ENCODE results near the gene ATP8B4.
"Not testable (repeated sequence)": the region's sequence is repeated elsewhere in the genome, so short reads cannot be mapped to it uniquely, and the experiment has no call there.

The ATP8B4 gene

DNA sequence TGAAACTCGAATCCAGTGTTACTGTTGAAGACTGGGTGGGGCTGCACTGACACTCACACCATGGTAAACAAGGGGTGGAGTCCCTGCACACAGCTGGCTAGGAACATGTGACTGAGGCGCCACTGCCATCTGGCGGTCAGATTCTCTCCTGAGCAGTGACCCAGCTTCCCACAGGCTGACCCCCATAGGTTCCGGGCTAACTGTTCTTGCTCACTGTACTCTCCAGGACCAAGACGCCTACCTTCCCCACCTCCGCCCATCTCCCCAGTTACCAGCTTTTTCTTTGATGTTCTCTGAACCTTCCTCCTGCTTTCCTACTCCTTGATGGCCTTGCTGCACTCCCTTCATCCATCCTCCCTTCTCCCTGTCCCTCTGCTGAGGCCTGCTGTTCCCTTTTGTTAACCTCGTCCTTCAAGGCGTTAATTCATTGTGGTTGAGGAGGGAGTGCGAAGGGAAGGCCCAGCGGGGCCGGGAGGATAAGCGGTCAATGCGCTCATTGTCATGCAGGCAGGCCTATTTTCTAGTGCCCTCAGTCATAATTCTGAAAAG is 115.2 kb downstream of the ATP8B4 start:
- peak; percentile 34 for DNase-seq

DNA sequence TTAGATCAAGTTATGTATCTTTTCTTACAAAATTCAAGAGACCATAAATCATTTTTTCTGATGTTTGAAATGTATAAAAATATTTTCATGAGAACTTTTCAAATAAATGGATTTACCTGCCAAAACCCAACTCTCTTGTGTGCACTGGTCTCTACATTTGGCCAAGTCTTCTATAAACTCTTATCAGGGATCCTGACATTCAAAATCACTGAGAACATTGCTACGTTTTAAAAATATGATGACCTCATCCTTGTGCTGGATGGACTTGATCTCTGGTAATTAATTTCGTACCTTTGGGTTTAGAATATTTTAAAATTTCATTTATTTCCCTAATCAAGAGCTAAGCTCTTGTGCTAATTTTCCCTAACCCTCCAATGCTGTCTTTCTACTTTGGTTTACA is 127.4 kb downstream of the ATP8B4 start:
- DNase-seq: no peak

DNA sequence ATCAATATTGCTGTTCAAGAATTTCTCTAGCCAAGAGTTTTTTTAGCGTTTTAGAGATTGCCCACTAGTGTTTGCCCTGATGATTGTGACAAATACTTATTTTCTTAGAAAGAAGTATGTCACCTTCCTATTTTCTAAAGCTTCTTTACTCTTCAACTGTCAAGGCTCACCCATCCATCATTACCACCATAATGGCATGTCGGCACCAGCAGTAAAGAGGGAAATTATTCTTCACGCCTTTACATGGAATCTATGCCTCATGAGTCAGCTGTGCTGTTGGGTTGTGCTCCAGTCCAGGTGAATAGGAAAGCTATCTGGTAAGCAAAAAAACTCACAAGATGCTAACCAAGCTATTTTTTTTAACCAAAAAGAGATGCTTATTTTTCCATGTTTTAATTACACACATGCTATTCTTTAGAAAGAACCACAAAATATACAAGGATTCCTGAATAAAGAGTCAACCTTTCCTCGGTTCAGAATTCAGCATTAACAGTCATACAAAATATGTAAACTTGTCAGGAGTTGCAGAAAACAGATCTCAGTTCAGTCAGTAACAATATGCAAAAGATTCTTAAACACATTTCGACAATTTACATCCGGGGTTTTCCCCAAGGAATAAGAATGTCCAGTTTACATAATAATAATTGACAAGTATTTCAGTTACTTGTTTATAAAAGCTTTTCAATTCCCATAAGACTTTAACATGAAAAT is 128.0 kb downstream of the ATP8B4 start:
- no peak for DNase-seq

DNA sequence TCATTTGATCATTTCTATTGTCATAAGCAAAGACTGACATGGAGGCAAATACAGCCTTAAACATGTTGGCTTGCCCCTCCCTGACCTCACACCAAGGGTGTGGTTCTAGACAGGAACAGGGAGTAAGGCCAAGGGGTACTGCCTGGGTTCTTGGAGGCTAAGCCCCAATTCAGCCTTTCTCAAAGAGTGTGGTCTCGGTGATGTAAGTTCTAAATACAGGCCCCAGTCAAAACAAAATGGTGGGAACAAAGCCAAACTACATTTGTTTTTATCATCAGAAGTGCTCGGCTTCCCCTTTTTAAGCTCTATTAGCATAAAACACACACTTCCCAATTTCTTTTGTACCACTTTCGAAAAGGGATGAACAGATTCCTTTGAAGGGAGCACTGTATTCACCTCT is 129.5 kb downstream of the ATP8B4 start:
- no peak for DNase-seq

DNA sequence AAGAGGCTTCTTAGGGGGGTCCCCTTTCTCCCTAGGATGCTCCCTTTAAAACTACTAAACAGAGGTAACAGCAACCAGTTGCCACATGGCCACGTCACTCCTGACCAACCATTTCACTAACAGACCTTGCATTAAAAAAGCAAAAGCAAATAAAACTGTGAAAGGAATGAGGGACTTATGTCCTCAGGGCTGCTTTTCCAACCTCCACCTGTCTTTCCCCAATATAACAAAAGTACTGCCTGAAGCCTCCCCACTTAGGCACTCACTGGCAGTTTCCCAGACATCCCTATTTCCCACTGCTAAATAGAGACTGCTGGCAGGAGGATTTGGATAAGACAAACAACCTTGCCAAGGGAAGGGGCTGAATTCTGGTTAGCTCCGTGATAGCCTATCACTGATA is 130.3 kb downstream of the ATP8B4 start:
- no peak for DNase-seq

DNA sequence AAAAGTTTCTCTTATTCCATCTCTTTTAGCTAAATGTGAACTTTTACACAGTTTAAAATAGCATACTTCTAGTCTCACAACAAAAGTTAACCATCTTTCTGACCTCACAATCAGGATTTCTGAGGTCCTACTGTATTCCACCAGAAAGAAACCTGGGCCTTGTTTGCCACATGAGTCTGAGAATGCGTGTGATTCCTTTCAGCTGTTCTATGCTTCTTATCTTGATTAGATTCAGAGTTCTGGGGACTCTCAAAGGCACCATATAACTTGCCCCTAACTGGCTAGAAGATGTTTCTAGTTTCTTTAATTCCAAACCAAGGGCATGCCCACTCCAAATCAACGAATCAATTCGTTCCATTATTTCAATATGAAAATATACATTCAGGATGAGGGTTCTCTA is 131.1 kb downstream of the ATP8B4 start:
- no peak for DNase-seq

DNA sequence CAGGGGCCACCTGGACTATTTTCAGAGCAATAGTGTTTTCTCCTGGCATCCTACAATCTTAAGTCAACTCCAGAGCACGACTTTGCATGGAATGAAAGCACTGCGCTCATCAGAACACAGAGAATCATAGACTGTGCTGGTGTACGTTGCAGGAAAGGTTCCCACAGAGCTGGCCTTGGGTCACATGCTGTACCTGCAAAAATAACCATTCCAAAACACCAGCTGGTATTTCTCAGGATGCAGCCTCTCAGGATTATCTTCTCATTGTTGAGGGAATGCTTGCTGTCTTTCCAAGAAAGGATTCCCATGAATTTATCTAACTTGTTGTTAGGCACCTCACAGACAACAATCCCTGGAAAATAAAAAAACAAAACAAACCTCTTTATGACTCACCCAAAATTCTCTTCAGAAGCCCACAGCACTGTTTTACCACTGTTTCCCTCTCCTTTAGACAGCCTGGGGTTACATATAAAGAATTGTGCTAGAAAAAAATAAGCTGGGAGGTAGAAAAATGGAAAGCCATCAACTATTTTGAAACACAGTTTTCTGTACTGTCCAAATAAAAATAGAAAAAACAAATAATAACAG is 131.7 kb downstream of the ATP8B4 start:
- DNase-seq: no peak

DNA sequence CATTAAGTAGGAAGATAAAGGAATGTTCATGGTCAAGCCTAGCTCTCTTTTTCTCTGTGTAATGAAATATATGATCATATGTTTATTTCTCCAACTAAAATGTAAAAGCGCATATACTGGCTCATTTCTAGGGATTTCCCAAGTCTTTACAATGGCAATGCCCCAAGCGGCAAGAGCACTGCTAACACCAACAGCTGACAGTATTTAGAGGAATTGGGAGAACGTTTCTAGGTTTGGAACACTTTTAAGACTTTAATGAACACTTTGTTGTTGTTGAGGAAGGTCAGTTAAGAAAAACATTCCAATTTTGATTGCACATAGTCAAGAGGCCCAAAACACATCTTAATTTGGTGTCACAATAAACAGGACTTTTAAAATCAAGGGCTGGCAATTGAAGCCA is 132.7 kb downstream of the ATP8B4 start:
- no peak for DNase-seq

DNA sequence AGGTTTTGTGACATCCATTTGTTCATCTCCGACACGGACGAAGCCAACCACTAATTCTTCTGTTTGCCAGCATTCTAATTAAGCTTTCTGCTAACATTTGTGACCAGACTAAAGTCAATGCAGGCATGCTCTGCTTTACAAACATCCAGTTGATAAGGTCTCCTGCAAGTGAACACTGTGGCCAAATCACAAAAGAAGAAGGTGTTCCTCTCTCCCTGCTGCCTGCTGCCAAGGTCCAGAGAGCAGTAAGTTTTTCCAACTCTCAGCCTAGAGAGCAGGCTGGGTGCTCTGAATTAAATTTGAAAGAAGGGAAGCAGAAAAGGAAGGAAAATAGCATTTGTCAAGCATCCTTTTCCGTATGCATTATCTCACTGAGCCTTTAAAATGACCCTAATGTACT is 133.6 kb downstream of the ATP8B4 start:
- no peak for DNase-seq

DNA sequence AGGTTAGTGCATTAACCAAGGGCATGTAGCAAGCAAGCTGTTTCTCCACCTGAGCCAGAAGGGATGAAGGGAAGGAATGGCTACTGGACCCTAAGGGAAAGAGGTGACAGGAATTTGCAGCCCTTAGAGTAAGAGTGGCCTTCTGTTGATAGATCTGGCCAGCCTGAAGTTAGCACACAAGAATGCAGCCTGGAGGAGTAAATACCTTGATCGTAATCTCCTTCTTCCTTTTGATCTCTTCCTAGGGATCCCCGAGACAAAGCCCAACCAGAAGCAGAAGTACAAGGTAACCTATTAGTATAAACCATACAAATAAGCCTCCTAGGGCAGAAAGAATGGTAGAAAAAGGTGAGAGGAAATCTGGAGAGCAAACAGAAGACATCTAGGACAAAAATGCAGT is 134.6 kb downstream of the ATP8B4 start:
- DNase-seq: no peak

DNA sequence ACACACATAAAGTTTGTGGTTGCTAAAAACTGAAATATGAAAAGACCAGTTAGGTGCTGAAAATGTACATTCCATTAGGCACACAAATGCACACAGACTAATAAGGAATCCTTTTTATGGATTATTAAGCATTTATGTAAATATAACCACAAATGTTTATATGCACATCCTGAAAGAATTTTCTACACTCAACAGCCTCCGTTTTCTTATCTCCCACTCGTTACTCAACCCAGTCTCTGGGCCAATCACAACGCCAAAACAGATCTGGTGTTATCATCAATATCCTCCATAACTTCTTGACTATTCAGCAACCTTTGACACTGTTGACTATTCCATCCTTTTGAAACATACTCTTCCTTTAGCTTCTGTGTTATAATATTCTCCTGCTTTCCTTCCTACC is 136.4 kb downstream of the ATP8B4 start:
- DNase-seq: no peak

DNA sequence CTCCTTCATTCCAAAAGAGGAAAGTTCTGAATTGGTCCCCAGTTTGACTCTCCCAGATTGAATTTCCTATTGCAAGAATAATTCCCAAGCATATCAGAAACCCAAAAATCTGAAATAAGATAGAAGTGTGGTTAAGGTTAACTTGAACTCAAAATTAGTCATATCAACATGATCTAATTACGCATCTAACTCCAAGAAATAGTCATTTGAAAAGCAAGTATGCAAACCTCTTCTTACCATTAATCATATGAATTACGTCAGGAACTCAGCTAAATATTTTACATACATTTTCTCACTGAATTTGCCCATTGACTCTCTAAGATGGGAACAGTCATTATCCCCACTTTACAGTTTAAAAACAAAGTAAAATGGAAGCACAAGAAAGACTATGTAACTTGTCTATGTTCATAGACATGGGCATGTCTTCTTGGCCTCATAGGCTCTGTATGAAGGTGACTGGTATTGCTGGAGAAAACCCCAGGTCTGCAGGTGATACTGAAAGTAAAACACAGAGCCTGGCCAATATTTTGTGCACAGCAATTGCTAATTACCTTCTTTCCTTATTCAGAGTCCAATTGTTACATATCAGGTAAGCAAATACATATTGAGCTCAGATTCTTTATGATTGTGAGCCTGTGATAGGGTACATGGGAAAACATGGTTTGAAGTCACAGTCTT is 139.2 kb downstream of the ATP8B4 start:
- no peak for DNase-seq

DNA sequence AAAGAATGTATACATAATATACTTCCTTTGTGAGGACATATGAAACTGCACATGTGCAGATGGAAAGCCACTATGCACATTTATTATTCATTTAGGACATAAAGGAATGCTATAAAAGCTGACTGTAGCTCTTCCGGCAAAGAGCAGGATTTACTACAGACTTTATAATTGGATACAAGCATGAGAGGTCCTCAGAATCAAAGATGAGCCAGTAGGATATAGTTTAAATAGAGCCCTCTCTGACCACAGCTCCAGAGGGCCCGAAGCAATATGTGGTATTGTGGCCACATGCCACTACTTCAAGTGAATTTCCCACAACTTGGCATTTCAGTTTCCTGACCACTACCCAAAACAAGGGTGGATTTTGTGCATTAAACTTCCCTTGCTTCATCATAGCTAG is 140.9 kb downstream of the ATP8B4 start:
- DNase-seq: no peak

DNA sequence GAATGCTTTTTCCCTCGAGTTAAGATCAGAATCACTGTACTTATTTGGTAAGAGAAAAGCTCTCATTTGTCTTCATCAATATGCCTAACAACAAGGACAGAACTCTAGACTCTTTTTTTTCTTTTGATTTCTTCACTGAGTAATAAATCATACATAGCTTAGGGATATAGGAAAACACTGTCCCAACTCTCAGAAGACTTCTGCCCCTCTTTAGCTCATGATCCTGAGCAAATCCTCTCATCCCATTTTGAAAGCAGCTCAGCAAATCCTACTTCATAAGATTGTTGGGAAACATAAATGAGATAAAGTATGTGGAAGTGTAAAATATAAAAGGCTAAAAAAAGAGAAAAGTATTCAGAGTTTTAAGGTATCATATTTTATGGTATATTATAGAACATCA is 141.7 kb downstream of the ATP8B4 start:
- DNase-seq: no peak

DNA sequence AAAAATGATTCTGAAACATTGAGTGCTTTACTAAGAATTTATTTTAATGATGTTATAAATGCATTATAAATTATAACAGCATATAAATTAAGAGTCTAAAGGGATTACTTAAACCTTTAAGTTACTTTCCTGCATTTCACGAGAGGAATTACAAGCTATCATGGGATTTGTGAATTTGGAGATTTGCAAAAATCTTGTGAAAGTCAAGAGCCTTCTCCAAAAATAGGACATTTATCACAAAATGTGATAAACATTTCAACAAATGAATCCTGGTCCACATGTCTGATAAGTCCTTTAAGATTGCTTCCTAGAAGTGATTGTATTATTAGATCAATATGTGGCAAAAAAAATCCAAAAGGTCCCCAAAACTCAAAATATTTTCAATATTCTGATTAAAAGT is 154.5 kb downstream of the ATP8B4 start:
- DNase-seq: no peak

DNA sequence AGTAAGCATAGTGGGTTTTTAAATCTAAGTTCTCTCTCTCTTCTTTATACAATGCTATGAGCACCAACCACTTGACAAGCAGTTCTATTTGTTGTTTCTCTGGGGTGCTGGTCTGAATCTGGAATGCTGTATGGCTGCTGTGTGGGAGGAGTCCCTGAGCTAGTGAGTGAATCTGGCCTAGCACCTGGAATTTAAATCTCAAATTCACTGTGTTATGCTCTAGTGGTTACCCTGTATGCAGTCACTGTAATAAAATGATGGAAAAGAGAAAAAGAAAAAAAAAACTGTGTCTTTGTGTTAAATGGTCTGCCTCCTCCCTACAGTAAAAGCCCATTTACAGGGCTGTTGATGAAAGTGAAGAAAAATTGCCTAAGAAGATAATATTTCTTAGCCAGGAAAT is 155.0 kb downstream of the ATP8B4 start:
- no peak for DNase-seq

DNA sequence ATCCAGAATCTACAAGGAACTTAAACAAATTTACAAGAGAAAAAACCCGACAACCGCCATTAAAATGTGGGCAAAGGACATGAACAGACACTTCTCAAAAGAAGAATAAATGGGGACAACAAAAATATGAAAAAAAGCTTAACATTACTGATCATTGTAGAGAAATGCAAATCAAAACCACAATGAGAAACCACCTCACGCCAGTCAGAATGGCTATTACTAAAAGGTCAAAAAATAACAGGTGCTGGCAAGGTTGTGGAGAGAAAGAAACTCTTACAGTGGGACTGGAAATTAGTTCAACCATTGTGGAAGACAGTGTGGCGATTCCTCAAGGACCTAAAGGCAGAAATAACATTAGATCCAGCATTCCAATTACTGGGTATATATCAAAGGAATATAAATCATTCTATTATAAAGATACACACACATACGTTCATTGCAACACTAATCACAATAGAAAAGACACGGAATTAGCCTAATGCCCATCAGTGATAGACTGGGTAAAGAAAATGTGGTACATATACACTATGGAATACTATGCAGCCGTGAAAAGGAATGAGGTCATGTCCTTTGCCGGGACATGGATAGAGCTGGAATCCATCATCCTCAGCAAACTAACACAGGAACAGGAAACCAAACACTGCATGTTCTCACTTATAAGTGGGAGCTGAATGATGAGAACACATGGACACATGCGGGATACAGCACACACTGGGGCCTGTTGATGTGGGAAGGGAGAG is 155.8 kb downstream of the ATP8B4 start:
- DNase-seq: not testable (repeated sequence)

DNA sequence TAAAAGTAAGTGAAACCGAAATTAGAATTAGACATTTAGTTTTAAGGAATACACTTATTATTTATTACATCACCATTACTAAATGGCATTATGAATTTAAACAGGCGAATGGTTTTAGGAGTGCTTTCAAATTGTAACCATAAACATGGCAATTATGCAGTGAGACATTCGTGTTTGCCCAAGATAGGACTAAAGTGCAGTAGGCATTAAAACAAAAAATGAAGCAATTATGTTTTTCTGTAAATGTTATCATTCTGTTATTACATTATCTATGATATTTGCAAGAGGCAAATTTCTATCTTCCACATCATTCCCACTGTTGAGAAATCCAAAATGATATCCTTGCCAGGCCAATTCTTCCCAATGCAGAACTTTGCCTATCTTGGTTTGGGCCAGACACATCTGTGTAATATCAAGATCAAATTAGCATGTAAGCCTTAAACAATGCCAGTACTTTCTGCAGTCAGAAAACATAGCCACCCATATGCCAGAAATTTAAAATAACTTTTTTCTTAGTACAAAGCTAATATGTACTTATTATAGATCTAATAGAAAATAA is 156.9 kb downstream of the ATP8B4 start:
- no peak for DNase-seq

DNA sequence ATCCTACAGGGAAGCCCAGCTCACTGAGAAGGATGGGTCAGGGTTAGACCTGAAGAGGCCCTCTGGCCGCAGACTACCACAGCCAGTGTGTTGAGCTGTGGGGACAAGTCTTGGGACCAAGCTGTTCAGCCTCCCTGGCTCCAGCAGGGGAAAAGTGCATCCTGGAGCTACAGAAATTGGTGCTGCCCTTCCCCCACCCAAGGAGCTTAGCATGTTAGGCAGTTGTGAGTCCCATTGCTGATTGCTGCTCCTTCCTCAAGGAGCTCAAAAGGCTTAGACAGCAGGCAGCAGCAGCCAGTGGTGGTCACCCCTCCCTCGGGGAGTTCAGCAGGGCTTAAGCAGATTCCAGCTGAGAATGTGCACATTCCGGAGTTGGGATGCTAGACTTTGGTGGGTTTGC is 165.6 kb downstream of the ATP8B4 start:
- DNase-seq: no peak

DNA sequence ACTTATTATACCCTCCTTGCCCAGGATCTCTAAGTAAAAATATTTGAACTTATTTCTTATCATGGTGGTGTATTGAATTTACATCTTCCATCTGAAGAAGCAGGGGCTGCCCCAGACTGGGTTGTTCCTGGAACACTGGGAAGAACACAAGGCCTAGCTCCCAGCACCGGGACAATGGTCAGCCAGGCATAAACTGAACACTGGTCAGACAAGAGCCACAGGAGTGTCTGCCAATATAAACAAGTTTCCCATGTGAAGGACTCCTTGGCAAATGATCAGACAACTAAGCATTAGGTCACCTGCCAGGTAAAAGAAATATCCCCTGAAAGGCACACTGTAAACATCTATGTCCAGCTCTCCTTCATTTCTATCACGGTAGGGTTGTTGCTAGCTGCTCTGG is 172.4 kb downstream of the ATP8B4 start:
- DNase-seq: no peak

DNA sequence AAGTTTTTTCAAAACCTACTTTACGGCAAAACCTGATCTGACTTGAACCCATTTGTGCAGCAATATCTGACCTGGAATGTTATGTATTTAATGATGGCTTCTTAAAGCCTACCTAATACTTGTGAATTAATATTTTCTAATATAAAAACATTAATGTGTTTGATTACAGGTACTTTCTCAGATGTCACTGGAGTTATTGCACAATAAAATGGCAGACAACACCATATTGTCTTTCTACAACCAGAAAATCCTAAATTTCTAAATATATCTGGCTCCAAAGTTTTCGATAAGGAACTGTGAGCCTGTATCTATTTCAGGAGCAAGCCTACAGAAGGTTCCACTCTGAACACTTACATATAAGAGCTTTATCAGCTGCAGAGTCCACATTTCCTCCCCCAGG is 184.5 kb downstream of the ATP8B4 start:
- no peak for DNase-seq

DNA sequence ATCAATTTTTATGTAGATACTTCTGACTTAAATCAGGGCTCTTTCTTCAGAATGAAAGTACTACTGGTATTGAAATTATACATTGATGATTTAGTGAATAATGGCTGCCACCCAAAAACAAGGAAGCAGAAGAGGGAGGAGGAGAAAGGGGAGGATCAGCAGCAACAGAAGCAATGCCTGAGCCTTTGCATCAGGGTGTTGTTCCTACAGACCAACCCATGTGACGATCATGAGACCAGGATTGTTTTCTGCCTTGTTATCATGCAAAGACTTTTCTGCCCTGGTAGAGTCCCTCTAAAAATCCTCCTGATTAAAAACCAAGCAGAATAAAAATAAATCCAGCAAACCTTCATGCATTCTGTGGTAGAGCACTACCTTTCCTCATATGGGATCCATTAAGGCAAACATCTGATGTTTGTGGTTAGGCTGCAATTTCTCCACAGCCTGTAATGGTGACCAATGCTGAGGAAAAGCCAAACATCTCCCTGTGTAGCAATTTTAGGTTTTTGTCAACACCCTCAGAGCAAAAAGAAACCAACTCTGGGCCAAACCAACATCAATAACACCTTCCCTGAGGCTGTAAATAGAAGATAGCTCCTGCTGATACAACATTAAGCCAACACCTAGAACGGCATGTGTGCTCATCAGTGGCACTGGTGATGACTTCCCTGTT is 191.7 kb downstream of the ATP8B4 start:
- no peak for DNase-seq

DNA sequence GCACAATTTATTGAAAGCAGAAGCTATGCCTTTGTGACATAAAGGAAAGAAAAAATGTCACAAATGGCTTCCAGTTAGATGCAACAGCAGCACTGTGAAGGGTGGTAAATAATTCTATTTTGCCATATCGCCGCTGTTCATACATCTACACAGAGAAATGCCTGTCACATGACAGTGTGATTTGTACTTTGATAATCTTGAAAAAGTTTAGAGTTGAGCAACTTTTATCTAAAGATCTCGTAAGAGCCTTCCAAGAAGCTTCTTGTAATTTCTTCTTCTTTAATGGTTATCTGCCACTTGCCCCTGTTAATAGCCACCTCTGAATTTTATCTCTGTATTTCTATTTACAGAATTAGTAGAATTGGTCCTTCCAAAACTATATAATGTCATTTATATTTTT is 192.3 kb downstream of the ATP8B4 start:
- no peak for DNase-seq
